Measurements from ENCODE around the gene NUMA1. TPM values are rescaled to one million over a fixed set of nuclear protein-coding genes. Genes with fewer than 3 reads are reported as not detected.

Gene NUMA1
- total RNA-seq, 1 donor from 2014 or later, result 163 TPM

- TF ChIP-seq CTCF (IDR thresholded peaks at IDR 0.05), result no peak
- intact Hi-C loops (cut with micrococcal nuclease), result no loop called here
- H3K36me3 Mint-ChIP-seq (ENCODE audit: low read depth), result peaks cover 10% of the 10 kb centered on the region
- H3K27me3 Mint-ChIP-seq, result no peaks in the 10 kb centered on the region
- ChIA-PET CTCF (interaction anchor here (0.7 kb wide), 1 partner anchor 50 kb away, joined by 4 read pairs; no protein-coding TSS in a partner anchor), POLR2A (interaction anchor here (1.1 kb wide), 1 partner anchor 32 kb away, joined by 3 read pairs; no protein-coding TSS in a partner anchor)
- H3K27ac Mint-ChIP-seq, result no peak overlapping the region
- H3K4me3 Mint-ChIP-seq, result no peak overlapping the region
- ATAC-seq (ENCODE audit: low read depth) (no peak), DNase-seq (no peak)
- peaks cover 22% of the 10 kb centered on the region for H3K4me1 Mint-ChIP-seq
- H3K9me3 Mint-ChIP-seq, result no peaks in the 10 kb centered on the region
Observed at GRCh38 chr11:72075109-72075508, 5.2 kb downstream of the NUMA1 start.

GRCh38 chr11:72072348-72072747 lies 8.0 kb downstream of the NUMA1 start:
- POLR2A ChIA-PET, result interaction anchor here (0.6 to 0.9 kb wide), 3 partner anchors 21 to 46 kb away, joined by 3 to 7 read pairs (median 5); no protein-coding TSS in a partner anchor
- H3K27ac Mint-ChIP-seq, result no peak overlapping the region
- peaks cover 27% of the 10 kb centered on the region for H3K4me1 Mint-ChIP-seq
- intact Hi-C loops (cut with micrococcal nuclease), result no loop called here
- TF ChIP-seq CTCF (IDR thresholded peaks at IDR 0.05), result no peak
- CTCF ChIA-PET, result interaction anchor here (1.7 kb wide), 1 partner anchor 47 kb away, joined by 8 read pairs; no protein-coding TSS in a partner anchor
- H3K9me3 Mint-ChIP-seq, result no peaks in the 10 kb centered on the region
- no peak overlapping the region for H3K4me3 Mint-ChIP-seq
- ATAC-seq (ENCODE audit: low read depth) (no peak), DNase-seq (no peak)
- peaks cover 18% of the 10 kb centered on the region for H3K36me3 Mint-ChIP-seq (ENCODE audit: low read depth)
- H3K27me3 Mint-ChIP-seq, result no peaks in the 10 kb centered on the region

- Mint-ChIP-seq H3K27me3 (no peaks in the 10 kb centered on the region), H3K36me3 (ENCODE audit: low read depth) (peaks cover 21% of the 10 kb centered on the region), H3K9me3 (no peaks in the 10 kb centered on the region), H3K4me3 (no peak overlapping the region), H3K27ac (no peak overlapping the region), H3K4me1 (peaks cover 24% of the 10 kb centered on the region)
- POLR2A ChIA-PET, result interaction anchor here (0.5 to 0.9 kb wide), 2 partner anchors 44 to 74 kb away, joined by 3 to 4 read pairs; no protein-coding TSS in a partner anchor
- no peak for DNase-seq
- CTCF ChIA-PET, result no interaction called here
- no peak for ATAC-seq (ENCODE audit: low read depth)
- no peak for TF ChIP-seq CTCF (IDR thresholded peaks at IDR 0.05)
- intact Hi-C loops (cut with micrococcal nuclease), result no loop called here
Observed at GRCh38 chr11:72070491-72070890, 9.9 kb downstream of the NUMA1 start.

- no peak for ATAC-seq (ENCODE audit: low read depth)
- no peaks in the 10 kb centered on the region for H3K9me3 Mint-ChIP-seq
- no peak for DNase-seq
- intact Hi-C loops (cut with micrococcal nuclease), result no loop called here
- no peak overlapping the region for H3K4me3 Mint-ChIP-seq
- H3K27me3 Mint-ChIP-seq, result no peaks in the 10 kb centered on the region
- ChIA-PET POLR2A (interaction anchor here (0.5 kb wide), 1 partner anchor 74 kb away, joined by 4 read pairs; no protein-coding TSS in a partner anchor), CTCF (no interaction called here)
- TF ChIP-seq CTCF (IDR thresholded peaks at IDR 0.05), result no peak
- no peak overlapping the region for H3K27ac Mint-ChIP-seq
- H3K4me1 Mint-ChIP-seq, result peaks cover 23% of the 10 kb centered on the region
- H3K36me3 Mint-ChIP-seq (ENCODE audit: low read depth), result peaks cover 21% of the 10 kb centered on the region
Observed at GRCh38 chr11:72069787-72070251, 10.5 kb downstream of the NUMA1 start.

- DNase-seq (no peak), ATAC-seq (ENCODE audit: low read depth) (no peak)
- no peak for TF ChIP-seq CTCF (IDR thresholded peaks at IDR 0.05)
- intact Hi-C loops (cut with micrococcal nuclease), result no loop called here
- peaks cover 23% of the 10 kb centered on the region for H3K4me1 Mint-ChIP-seq
- no peak overlapping the region for H3K27ac Mint-ChIP-seq
- H3K27me3 Mint-ChIP-seq, result no peaks in the 10 kb centered on the region
- ChIA-PET CTCF (no interaction called here), POLR2A (no interaction called here)
- H3K9me3 Mint-ChIP-seq, result no peaks in the 10 kb centered on the region
- peaks cover 19% of the 10 kb centered on the region for H3K36me3 Mint-ChIP-seq (ENCODE audit: low read depth)
- no peak overlapping the region for H3K4me3 Mint-ChIP-seq
Observed at GRCh38 chr11:72069200-72069599, 11.1 kb downstream of the NUMA1 start.
